PC-9 (cell line): ENCODE results near the gene FBXO30. TPM values are rescaled to one million over a fixed set of nuclear protein-coding genes. Genes with fewer than 3 reads are reported as not detected.

Experiments
- BruUV-seq: library from RNA; stranded (reverse); fragments of 400-500 nt; replicated peaks from 2 replicates; lab custom pipeline; 2021; lab: Mats Ljungman, UMichigan
- CTCF ChIA-PET: fragments of 300-600 bp; sonication (Branson Sonifier 250); formaldehyde crosslinking; loops from one replicate; lab custom pipeline; 2022; ENCODE audit warnings: antibody characterized with exemption; lab: Charles Lee
- POLR2A ChIA-PET: fragments of 300-600 bp; sonication (Branson Sonifier 250); formaldehyde crosslinking; loops from one replicate; lab custom pipeline; 2022; ENCODE audit warnings: antibody characterized with exemption; ENCODE audit not compliant: unreplicated experiment; lab: Charles Lee
- DNase-seq, 2 experiments: peaks; one replicate each; pipeline versions ENCODE4 v3.0.0 to v3.0.0-alpha.2; 2015 to 2022; ENCODE audit warnings: mixed read lengths in 1 of 2
- H2AFZ ChIP-seq: fragments of 200-600 bp; sonication (generic); 2 replicates; pipeline ENCODE4 v1.8.1; 2017; ENCODE audit warnings: antibody characterized with exemption
- H3F3A ChIP-seq: fragments of 200-600 bp; sonication (generic); 2 replicates; pipeline ENCODE4 v1.8.1; 2017; ENCODE audit warnings: antibody characterized with exemption, mild to moderate bottlenecking, low read depth; ENCODE audit not compliant: insufficient read depth
- H3K27ac ChIP-seq: fragments of 200-600 bp; sonication (generic); 2 replicates; pipeline ENCODE4 v1.6.1; 2016; ENCODE audit warnings: mixed run types
- H3K27me3 ChIP-seq: fragments of 200-600 bp; sonication (generic); 2 replicates; pipeline ENCODE4 v1.6.1; 2016; ENCODE audit warnings: low read depth, mixed run types; ENCODE audit not compliant: insufficient read depth
- H3K36me3 ChIP-seq: fragments of 200-600 bp; sonication (generic); 2 replicates; pipeline ENCODE4 v1.6.1; 2016; ENCODE audit warnings: low read depth, mixed run types
- H3K4me1 ChIP-seq: fragments of 200-600 bp; sonication (generic); replicated peaks from 2 replicates; pipeline ENCODE4 v1.6.1; 2016; ENCODE audit warnings: mixed run types; ENCODE audit not compliant: insufficient read depth
- H3K4me2 ChIP-seq: fragments of 200-600 bp; sonication (generic); 2 replicates; pipeline ENCODE4 v1.6.1; 2017; ENCODE audit warnings: mixed run types
- H3K4me3 ChIP-seq: fragments of 200-600 bp; sonication (generic); 2 replicates; pipeline ENCODE4 v1.6.1; 2016; ENCODE audit warnings: mixed run types
- H3K79me2 ChIP-seq: fragments of 200-600 bp; sonication (generic); 2 replicates; pipeline ENCODE4 v1.6.1; 2017; ENCODE audit warnings: low read depth, mixed run types
- H3K9me2 ChIP-seq: fragments of 200-600 bp; sonication (generic); 2 replicates; pipeline ENCODE4 v1.8.1; 2017; ENCODE audit warnings: mild to moderate bottlenecking; ENCODE audit not compliant: insufficient read depth
- H3K9me3 ChIP-seq: fragments of 200-600 bp; sonication (generic); 2 replicates; pipeline ENCODE4 v1.8.1; 2016; ENCODE audit warnings: low read depth; ENCODE audit not compliant: insufficient read depth
- H4K20me1 ChIP-seq: fragments of 200-600 bp; sonication (generic); 2 replicates; pipeline ENCODE4 v1.8.1; 2017; ENCODE audit not compliant: insufficient read depth
- CTCF ChIP-seq: fragments of 200-600 bp; sonication (generic); conservative IDR thresholded peaks from 2 replicates; pipeline ENCODE4 v1.6.1; 2017; ENCODE audit warnings: mixed run types, antibody characterized with exemption, mild to moderate bottlenecking, moderate library complexity
- EZH2 ChIP-seq: fragments of 200-600 bp; sonication (generic); IDR thresholded peaks from 2 replicates; pipeline ENCODE4 v1.8.0; 2017; ENCODE audit warnings: antibody characterized with exemption, low read depth
- intact Hi-C: fragments of 100-400 bp; cut with micrococcal nuclease; formaldehyde crosslinking; loops from one replicate; pipeline ENCODE4 v1.10.0; 2022; ENCODE audit not compliant: unreplicated experiment
- total RNA-seq: library from RNA; stranded (reverse); gene quantifications from 2 replicates; pipeline ENCODE4 v1.2.3, GENCODE V29; 2021

FBXO30 gene
- total RNA-seq, 1 experiment from 2014 or later: 10.6 TPM

GRCh38 chr6:145784683-145785082 lies 29.9 kb downstream of the FBXO30 start:
- DNase-seq: no peak
- H3F3A ChIP-seq: no peaks in the 10 kb centered on the region
- intact Hi-C loops: no loop called here
- no TSS peak for BruUV-seq
- H3K4me1 ChIP-seq: no peaks in the 10 kb centered on the region
- POLR2A ChIA-PET: no interaction called here
- H3K9me2 ChIP-seq: no peaks in the 10 kb centered on the region
- H3K27ac ChIP-seq: no peak overlapping the region
- no peaks in the 10 kb centered on the region for H3K36me3 ChIP-seq
- H3K4me3 ChIP-seq: no peak overlapping the region
- H3K9me3 ChIP-seq: no peaks in the 10 kb centered on the region
- no peak overlapping the region for H2AFZ ChIP-seq
- H3K27me3 ChIP-seq: no peaks in the 10 kb centered on the region
- H3K79me2 ChIP-seq: no peaks in the 10 kb centered on the region
- no peaks in the 10 kb centered on the region for H4K20me1 ChIP-seq
- H3K4me2 ChIP-seq: no peak overlapping the region
- TF ChIP-seq CTCF (no peak), EZH2 (no peak)
- CTCF ChIA-PET: no interaction called here

- DNase-seq: no peak
- Histone ChIP-seq H2AFZ (no peak overlapping the region), H3K4me3 (no peak overlapping the region), H3K27me3 (no peaks in the 10 kb centered on the region), H3K4me2 (no peak overlapping the region), H3K9me2 (no peaks in the 10 kb centered on the region), H3K27ac (no peak overlapping the region), H3K79me2 (no peaks in the 10 kb centered on the region), H3F3A (no peaks in the 10 kb centered on the region), H3K4me1 (no peaks in the 10 kb centered on the region), H3K9me3 (no peaks in the 10 kb centered on the region), H4K20me1 (no peaks in the 10 kb centered on the region), H3K36me3 (no peaks in the 10 kb centered on the region)
- CTCF ChIA-PET: no interaction called here
- intact Hi-C loops: no loop called here
- no TSS peak for BruUV-seq
- POLR2A ChIA-PET: no interaction called here
- TF ChIP-seq EZH2: no peak
- no peak for TF ChIP-seq CTCF
Observed at GRCh38 chr6:145783796-145784195, 30.8 kb downstream of the FBXO30 start.

- Histone ChIP-seq H3K4me2 (no peak overlapping the region), H3K79me2 (no peaks in the 10 kb centered on the region), H3K27ac (no peak overlapping the region), H3K27me3 (no peaks in the 10 kb centered on the region), H3K9me3 (no peaks in the 10 kb centered on the region), H3K4me3 (no peak overlapping the region), H2AFZ (no peak overlapping the region), H3K4me1 (no peaks in the 10 kb centered on the region), H3K9me2 (no peaks in the 10 kb centered on the region), H3F3A (no peaks in the 10 kb centered on the region), H3K36me3 (no peaks in the 10 kb centered on the region), H4K20me1 (no peaks in the 10 kb centered on the region)
- ChIA-PET POLR2A (no interaction called here), CTCF (no interaction called here)
- intact Hi-C loops: no loop called here
- TF ChIP-seq CTCF: no peak
- TF ChIP-seq EZH2: no peak
- no peak for DNase-seq
- BruUV-seq: no TSS peak
Observed at GRCh38 chr6:145772846-145773245, 41.7 kb downstream of the FBXO30 start.
